Panc1 (cell line): ENCODE results near the gene UHRF2.
"Not testable (repeated sequence)": the region's sequence is repeated elsewhere in the genome, so short reads cannot be mapped to it uniquely, and the experiment has no call there.

ENCODE experiments used
- CTCF ChIP-seq: fragments of 450-650 bp; IDR thresholded peaks from 2 replicates; pipeline ENCODE4 v1.5.1; 2017; ENCODE audit warnings: mild to moderate bottlenecking
- SIN3A ChIP-seq: IDR thresholded peaks from 2 replicates; pipeline ENCODE4 v1.6.1; 2012; ENCODE audit warnings: low read depth, mild to moderate bottlenecking, low read length, moderate library complexity, borderline replicate concordance; ENCODE audit not compliant: insufficient read depth

GRCh38 chr9:6381477-6382012, 31.5 kb upstream of the UHRF2 start:
- TF ChIP-seq CTCF, SIN3A: not testable (repeated sequence)
